H1 (cell line): ENCODE results near the gene PSMD13. TPM values are rescaled to one million over a fixed set of nuclear protein-coding genes. Genes with fewer than 3 reads are reported as not detected.

ENCODE experiments used
- CTCF ChIA-PET: fragments of 300-600 bp; sonication (Branson Sonifier 250); formaldehyde crosslinking; loops from one replicate; lab custom pipeline; 2021; ENCODE audit not compliant: partially characterized antibody; lab: Charles Lee
- POLR2A ChIA-PET: fragments of 300-600 bp; sonication (Branson Sonifier 250); formaldehyde crosslinking; loops from one replicate; lab custom pipeline; 2021; ENCODE audit warnings: inconsistent platforms; ENCODE audit not compliant: partially characterized antibody; lab: Charles Lee
- DNase-seq, 2 experiments: peaks; one replicate each; pipeline versions ENCODE4 v3.0.0 to v3.0.0-alpha.2; 2010 to 2022; ENCODE audit warnings: low spot score in 2 of 2, low read depth in 1 of 2, mixed read lengths in 1 of 2
- FAIRE-seq: peaks from 2 replicates; lab custom pipeline; 2011; peaks lifted over from hg19 to GRCh38; lab: Jason Lieb, UNC
- H2AFZ ChIP-seq: 2 replicates; pipeline ENCODE4 v1.8.1; 2012; ENCODE audit warnings: low read length, inconsistent platforms
- H2AK5ac ChIP-seq: 2 replicates; pipeline ENCODE4 v1.6.1; 2013; ENCODE audit warnings: low read depth, low read length
- H2BK120ac ChIP-seq: replicated peaks from 2 replicates; pipeline ENCODE3; 2013; ENCODE audit warnings: low read depth, low read length, inconsistent platforms
- H2BK12ac ChIP-seq: 2 replicates; pipeline ENCODE4 v1.6.1; 2013; ENCODE audit warnings: low read depth, low read length
- H2BK15ac ChIP-seq: 2 replicates; pipeline ENCODE4 v1.6.1; 2013; ENCODE audit warnings: low read length
- H2BK20ac ChIP-seq: 2 replicates; pipeline ENCODE4 v1.6.1; 2013; ENCODE audit warnings: low read length
- H2BK5ac ChIP-seq: 2 replicates; pipeline ENCODE4 v1.6.1; 2013; ENCODE audit warnings: low read depth, low read length
- H3K14ac ChIP-seq: 2 replicates; pipeline ENCODE4 v1.6.1; 2013; ENCODE audit warnings: inconsistent platforms; ENCODE audit not compliant: insufficient read length
- H3K18ac ChIP-seq: 2 replicates; pipeline ENCODE4 v1.6.1; 2013; ENCODE audit warnings: low read length; ENCODE audit errors: extremely low read depth
- H3K23ac ChIP-seq: 2 replicates; pipeline ENCODE4 v1.6.1; 2013; ENCODE audit warnings: inconsistent platforms; ENCODE audit not compliant: insufficient read length
- H3K23me2 ChIP-seq: 2 replicates; pipeline ENCODE4 v1.6.1; 2013; ENCODE audit warnings: low read depth, low read length
- H3K27ac ChIP-seq: 2 replicates; pipeline ENCODE4 v1.6.1; 2011; ENCODE audit warnings: low read depth, low read length, inconsistent platforms
- H3K27me3 ChIP-seq, 4 experiments: replicated peaks in 1 of 4; 1 replicate in 1 of 4; 2 replicates in 3 of 4; pipeline versions ENCODE4 v1.6.1 to v1.8.1; 2011 to 2013; ENCODE audit warnings: low read length in 3 of 4, mild to moderate bottlenecking in 3 of 4, inconsistent platforms in 2 of 4, mixed read lengths in 2 of 4, moderate library complexity in 1 of 4; ENCODE audit not compliant: control insufficient read depth in 3 of 4, insufficient read depth in 3 of 4; ENCODE audit errors: extremely low read depth in 1 of 4
- H3K36me3 ChIP-seq, 4 experiments: 2 replicates each; pipeline versions ENCODE4 v1.6.1 to v1.8.1; 2011 to 2013; ENCODE audit warnings: mild to moderate bottlenecking in 4 of 4, low read length in 3 of 4, moderate library complexity in 2 of 4, control low read depth in 1 of 4, inconsistent platforms in 1 of 4; ENCODE audit not compliant: insufficient read depth in 4 of 4, control insufficient read depth in 2 of 4
- H3K4ac ChIP-seq: replicated peaks from 2 replicates; pipeline ENCODE3; 2013; ENCODE audit warnings: low read length, low read depth, mixed read lengths, inconsistent platforms; ENCODE audit not compliant: insufficient read length
- H3K4me1 ChIP-seq, 4 experiments: replicated peaks in 1 of 4; 1 replicate in 1 of 4; 2 replicates in 3 of 4; pipeline versions ENCODE4 v1.6.1 to v1.8.1; 2011 to 2013; ENCODE audit warnings: low read length in 3 of 4, inconsistent platforms in 2 of 4, mixed read lengths in 1 of 4; ENCODE audit not compliant: insufficient read depth in 4 of 4, control insufficient read depth in 3 of 4
- H3K4me2 ChIP-seq, 2 experiments: 2 replicates each; pipeline versions ENCODE4 v1.6.1 to v1.8.1; 2011 to 2013; ENCODE audit warnings: low read depth in 2 of 2, low read length in 2 of 2, control low read depth in 1 of 2, inconsistent platforms in 1 of 2, mild to moderate bottlenecking in 1 of 2; ENCODE audit not compliant: insufficient read depth in 1 of 2
- H3K4me3 ChIP-seq, 4 experiments: fragments of 200-600, 300-600 bp in 1 of 4; sonication (generic), shearing (Covaris generic), sonication (Bioruptor Twin) in 1 of 4; 2 replicates each; pipeline versions ENCODE4 v1.5.1 to v1.8.1; 2011 to 2016; ENCODE audit warnings: low read length in 4 of 4, low read depth in 3 of 4, control low read depth in 2 of 4, inconsistent platforms in 2 of 4, mild to moderate bottlenecking in 2 of 4, mixed read lengths in 1 of 4, moderate library complexity in 1 of 4; ENCODE audit not compliant: insufficient read depth in 2 of 4; ENCODE audit errors: extremely low read depth in 1 of 4
- H3K56ac ChIP-seq: replicated peaks from 2 replicates; pipeline ENCODE3; 2013; ENCODE audit warnings: low read depth, mild to moderate bottlenecking, mixed read lengths, low read length, inconsistent platforms; ENCODE audit not compliant: insufficient read length
- H3K79me1 ChIP-seq: 2 replicates; pipeline ENCODE4 v1.6.1; 2013; ENCODE audit warnings: low read depth, low read length, control low read depth
- H3K79me2 ChIP-seq, 2 experiments: 2 replicates each; pipeline versions ENCODE4 v1.6.1 to v1.8.1; 2012 to 2013; ENCODE audit warnings: low read length in 2 of 2, mild to moderate bottlenecking in 2 of 2, inconsistent platforms in 1 of 2; ENCODE audit not compliant: insufficient read depth in 2 of 2, control insufficient read depth in 1 of 2
- H3K9ac ChIP-seq, 4 experiments: replicated peaks in 1 of 4; 1 replicate in 1 of 4; 2 replicates in 3 of 4; pipeline versions ENCODE4 v1.6.1 to v1.8.1; 2011 to 2013; ENCODE audit warnings: low read depth in 3 of 4, low read length in 3 of 4, control low read depth in 2 of 4, mild to moderate bottlenecking in 2 of 4, moderate library complexity in 2 of 4, inconsistent platforms in 1 of 4; ENCODE audit errors: extremely low read depth in 1 of 4
- H3K9me3 ChIP-seq, 2 experiments: 2 replicates each; pipeline versions ENCODE4 v1.6.1 to v1.8.1; 2012 to 2013; ENCODE audit warnings: mild to moderate bottlenecking in 2 of 2, moderate library complexity in 2 of 2, control low read depth in 1 of 2, inconsistent platforms in 1 of 2, low read depth in 1 of 2, low read length in 1 of 2, mixed read lengths in 1 of 2; ENCODE audit not compliant: insufficient read depth in 2 of 2
- H4K20me1 ChIP-seq, 2 experiments: replicated peaks in 1 of 2; 2 replicates each; pipeline versions ENCODE3 to v1.8.1; 2011 to 2013; ENCODE audit warnings: inconsistent platforms in 2 of 2, low read length in 2 of 2, mild to moderate bottlenecking in 1 of 2; ENCODE audit not compliant: insufficient read depth in 2 of 2, control insufficient read depth in 1 of 2
- H4K5ac ChIP-seq: 2 replicates; pipeline ENCODE4 v1.6.1; 2013; ENCODE audit warnings: low read length, low read depth, mixed read lengths, inconsistent platforms; ENCODE audit not compliant: insufficient read length
- H4K8ac ChIP-seq: 2 replicates; pipeline ENCODE4 v1.8.0; 2013; ENCODE audit warnings: mild to moderate bottlenecking, moderate library complexity, low read length, inconsistent platforms; ENCODE audit not compliant: insufficient read depth; ENCODE audit errors: extremely low read depth
- H4K91ac ChIP-seq: replicated peaks from 2 replicates; pipeline ENCODE3; 2013; ENCODE audit warnings: low read length, mixed read lengths, inconsistent platforms; ENCODE audit not compliant: insufficient read length
- CTBP2 ChIP-seq: IDR thresholded peaks from 2 replicates; pipeline ENCODE4 v1.7.0; 2011; ENCODE audit warnings: borderline replicate concordance, mild to moderate bottlenecking, moderate library complexity, mixed read lengths, low read length; ENCODE audit not compliant: insufficient read depth, insufficient read length
- GABPA ChIP-seq: IDR thresholded peaks from 2 replicates; pipeline ENCODE4 v1.6.1; 2011; ENCODE audit warnings: mild to moderate bottlenecking, low read length, moderate library complexity, borderline replicate concordance; ENCODE audit not compliant: insufficient read depth
- POLR2A ChIP-seq, 2 experiments: IDR thresholded peaks; 1 replicate in 1 of 2; 2 replicates in 1 of 2; pipeline ENCODE4 v1.6.1; 2011; ENCODE audit warnings: low read depth in 2 of 2, low read length in 2 of 2, mild to moderate bottlenecking in 2 of 2; ENCODE audit errors: control extremely low read depth in 1 of 2
- SP1 ChIP-seq: IDR thresholded peaks from 2 replicates; pipeline ENCODE4 v1.6.1; 2011; ENCODE audit warnings: low read depth, low read length
- WGBS, 2 experiments: shearing (Covaris generic) in 1 of 2; methylation state at CpG; one replicate each; pipeline versions ENCODE4 v1.1.6 to v1.1.7; 2013 to 2015; ENCODE audit warnings: low lambda C conversion rate in 2 of 2, mixed read lengths in 2 of 2, inconsistent platforms in 1 of 2, low coverage in 1 of 2, missing lambda C conversion rate in 1 of 2; ENCODE audit not compliant: insufficient replicate concordance in 2 of 2, insufficient coverage in 1 of 2, insufficient read length in 1 of 2; ENCODE audit errors: extremely low coverage in 1 of 2, missing lambda C conversion rate in 1 of 2; 5-methylcytosine and 5-hydroxymethylcytosine counted together
- polyA plus RNA-seq, 7 experiments: library from polyadenylated mRNA; depleted of rRNA in 3 of 7; stranded (reverse) in 5 of 7; unstranded in 2 of 7; fragments of >200 nt in 5 of 7; fragments of 200-250 nt in 2 of 7; gene quantifications; 1 replicate in 5 of 7; 2 replicates in 1 of 7; 4 replicates in 1 of 7; pipeline versions ENCODE4 v1.2.1 to v1.2.3, GENCODE V29; 2011 to 2013; ENCODE audit warnings: missing spikeins in 2 of 7, mixed read lengths in 2 of 7
- total RNA-seq: library from RNA; stranded (reverse); fragmentation: NEBNext Ultra II Directional; extraction: Animal tissue kit (Norgen Biotek cat#: 25700); gene quantifications from 2 replicates; pipeline ENCODE4 v1.2.1, GENCODE V29; 2021

The PSMD13 gene
- total and polyA plus RNA-seq, 2 of the 8 experiments (the other 6 are each of a cell fraction or from before 2014, with no cell fraction given) = 121 to 141 TPM

DNA sequence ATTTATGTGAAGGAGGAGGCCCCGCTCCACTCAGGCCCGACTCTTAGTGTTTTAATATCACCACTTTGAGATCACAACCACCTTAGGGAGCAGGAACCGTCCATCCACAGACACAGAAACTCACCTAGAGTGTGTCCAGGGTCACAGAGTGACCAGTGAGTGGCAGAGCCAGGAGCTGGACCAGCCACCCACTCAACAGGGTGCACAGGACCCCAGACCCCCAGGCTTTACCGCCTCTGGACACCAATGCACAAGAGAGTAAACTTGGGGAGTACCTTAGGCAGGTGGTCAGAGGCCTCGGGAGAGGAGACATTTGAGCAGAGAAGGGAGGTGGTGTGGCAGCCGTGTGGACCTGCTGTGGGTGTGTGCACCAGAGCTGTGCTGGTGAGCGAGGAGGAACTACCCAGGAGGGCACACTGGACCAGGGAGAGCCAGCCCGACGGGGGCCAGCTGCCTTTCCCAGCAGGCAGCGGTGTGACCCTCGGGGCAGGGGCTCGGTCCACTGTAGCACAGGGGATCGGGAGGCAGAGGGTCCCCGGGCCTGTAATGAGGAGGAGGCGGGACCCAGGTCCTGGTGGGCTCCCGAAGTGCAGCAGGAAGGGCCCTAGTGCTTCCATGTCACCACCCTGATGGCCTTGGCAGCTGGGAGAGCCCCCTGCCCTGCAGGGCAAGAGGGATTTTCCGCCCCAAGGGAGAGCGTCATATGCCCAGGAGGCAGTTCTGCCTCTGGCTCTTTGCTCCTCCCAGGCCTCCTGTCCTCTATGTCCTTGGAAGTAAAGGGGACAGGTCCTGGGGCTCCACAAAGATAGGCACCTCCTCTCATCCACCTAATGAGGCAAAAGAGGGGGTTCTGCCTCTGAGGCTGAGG is 33.9 kb downstream of the PSMD13 start:
- FAIRE-seq = no peak
- peak overlapping the region; percentile 60 for H3K18ac ChIP-seq
- POLR2A ChIA-PET = interaction anchor here (0.8 to 2.5 kb wide), 4 partner anchors 9 to 17 kb away, joined by 3 to 8 read pairs (median 5); no protein-coding TSS in a partner anchor

More for the DNA sequence above, 33.9 kb downstream of the PSMD13 start:
- no peak overlapping the region for H4K8ac ChIP-seq
- H3K36me3 ChIP-seq = no peaks in the 10 kb centered on the region
- H3K4ac ChIP-seq = peak overlapping the region; percentile 54
- no peak overlapping the region for H2AFZ ChIP-seq
- no peak overlapping the region for H2AK5ac ChIP-seq
- no peak for TF ChIP-seq CTBP2
- no peak for TF ChIP-seq POLR2A (IDR thresholded peaks at IDR 0.05; ENCODE audit: control extremely low read depth in 1 of 2, low read depth in 2 of 2, low read length in 2 of 2)
- no peak for TF ChIP-seq SP1
- TF ChIP-seq GABPA = no peak
- TF ChIP-seq, all 59 proteins: peak for 0
- CTCF ChIA-PET = interaction anchor here (1.0 to 7.0 kb wide), 5 partner anchors 8 to 19 kb away, joined by 3 to 36 read pairs (median 3); no protein-coding TSS in a partner anchor
- Histone ChIP-seq H2BK5ac (peak overlapping the region; percentile 60; the same call in 1 of the 2 replicates), H3K23me2 (no peaks in the 10 kb centered on the region), H3K4me1 (peaks cover 4 to 20% (median 14%) of the 10 kb centered on the region in 4 experiments), H3K27me3 (no peaks in the 10 kb centered on the region), H4K91ac (peak overlapping the region; percentile 29), H4K5ac (no peak overlapping the region), H3K4me3 (no peak overlapping the region), H3K56ac (no peak overlapping the region), H2BK20ac (0 out of 2 replicates have a peak overlapping the region, but pooled peaks have one; percentile 61), H3K23ac (no peak overlapping the region), H3K4me2 (no peak overlapping the region), H3K27ac (no peak overlapping the region), H3K79me2 (no peaks in the 10 kb centered on the region), H3K14ac (no peak overlapping the region), H3K9ac (no peak overlapping the region), H3K79me1 (no peaks in the 10 kb centered on the region), H2BK15ac (peak overlapping the region; percentile 40; the same call in 1 of the 2 replicates), H4K20me1 (no peaks in the 10 kb centered on the region), H3K9me3 (peaks cover 4 to 9% of the 10 kb centered on the region in 2 experiments; a peak in 3 of 4 replicates), H2BK120ac (no peak overlapping the region), H2BK12ac (peak overlapping the region; percentile 80; the same call in 1 of the 2 replicates)
- peak in 1 of 2 experiments; percentile 44 for DNase-seq
- 89% methylated on average over 18 of the region's 18 CpGs; no CpG with 5 or more reads in 1 of the 2 experiments for WGBS, 2 experiments
